GM12874 (cell line): Measurements from ENCODE around the gene SCN3A.

Experiments
- CTCF ChIP-seq: IDR thresholded peaks from 2 replicates; pipeline ENCODE4 v1.5.1; 2011; ENCODE audit warnings: low read depth, mild to moderate bottlenecking, control low read depth, low read length, moderate library complexity; ENCODE audit not compliant: insufficient read depth

SCN3A gene

DNA sequence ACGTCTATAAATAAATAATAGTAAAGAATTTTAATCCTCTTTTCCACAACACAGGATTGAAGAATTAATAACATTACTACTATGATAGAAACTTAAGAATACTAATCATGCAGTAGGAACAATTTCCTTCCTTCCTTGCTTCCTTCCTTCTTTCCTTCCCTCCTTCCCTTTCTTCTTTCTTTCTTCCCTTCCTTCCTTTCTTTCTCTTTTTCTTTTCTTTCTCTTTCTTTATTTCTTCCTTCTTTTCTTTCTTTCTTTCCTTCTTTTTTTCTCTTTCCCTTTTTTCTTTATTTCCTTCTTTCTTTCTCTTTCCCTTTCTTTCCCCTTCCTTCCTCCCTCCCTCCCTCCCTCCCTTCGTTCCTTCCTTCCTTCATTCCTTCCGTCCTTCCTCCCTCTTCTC, 77.6 kb downstream of the SCN3A start:
- no peak for TF ChIP-seq CTCF

DNA sequence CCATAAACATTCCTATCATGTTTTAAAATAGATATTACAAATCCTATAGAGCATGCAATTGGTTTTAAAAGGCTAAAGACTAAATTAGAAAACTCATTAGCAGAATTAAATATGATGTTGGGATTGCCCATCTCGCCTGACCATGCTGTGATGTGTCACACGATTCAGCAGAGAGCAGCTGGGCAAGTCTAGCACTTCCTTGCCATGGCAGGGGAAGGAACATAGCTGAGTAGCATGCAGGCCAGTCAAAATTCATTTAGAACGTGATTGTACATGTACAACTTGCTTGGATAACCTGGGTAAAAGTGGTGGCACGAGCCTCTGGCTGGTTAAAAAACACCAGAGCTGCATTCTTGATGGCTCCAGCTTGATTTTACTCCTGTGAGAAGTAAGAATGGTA, 81.3 kb downstream of the SCN3A start:
- no peak for TF ChIP-seq CTCF

DNA sequence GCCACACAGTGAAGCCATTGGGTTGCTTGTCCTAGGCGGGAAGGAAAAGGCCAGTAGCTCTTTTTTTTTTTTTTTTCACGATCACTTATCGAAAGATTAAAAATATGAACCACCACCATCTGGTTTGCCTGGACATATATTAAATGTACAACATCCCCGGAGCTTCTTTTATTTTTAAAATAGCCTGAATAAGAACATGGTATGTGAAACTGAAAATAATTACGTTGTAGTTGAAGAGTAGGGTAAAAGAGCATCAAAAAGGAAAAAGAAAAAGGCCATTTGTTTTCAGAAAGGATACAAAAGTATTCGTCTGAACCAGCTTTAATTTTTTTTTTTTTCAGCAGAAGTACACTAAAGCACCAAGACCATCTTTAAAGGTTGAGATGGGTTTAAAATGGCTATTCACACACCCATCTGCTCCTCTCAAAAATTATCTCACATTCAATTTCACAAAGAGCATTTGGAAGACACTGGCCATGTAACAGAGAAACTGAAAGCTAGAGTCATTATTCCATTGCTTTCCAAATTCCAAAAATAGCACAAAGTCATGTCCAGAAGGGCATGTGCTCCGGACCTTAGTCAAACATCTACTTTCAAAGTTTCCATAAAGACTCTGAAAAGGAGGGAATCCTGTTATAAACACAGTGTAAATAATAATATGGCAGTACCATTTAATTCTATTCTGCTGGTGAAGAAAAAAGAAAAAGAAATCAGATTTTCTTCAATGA, 82.9 kb downstream of the SCN3A start:
- no peak for TF ChIP-seq CTCF

- no peak for TF ChIP-seq CTCF
These were observed 88.6 kb downstream of the SCN3A start for GRCh38 chr2:165115258-165115657.

DNA sequence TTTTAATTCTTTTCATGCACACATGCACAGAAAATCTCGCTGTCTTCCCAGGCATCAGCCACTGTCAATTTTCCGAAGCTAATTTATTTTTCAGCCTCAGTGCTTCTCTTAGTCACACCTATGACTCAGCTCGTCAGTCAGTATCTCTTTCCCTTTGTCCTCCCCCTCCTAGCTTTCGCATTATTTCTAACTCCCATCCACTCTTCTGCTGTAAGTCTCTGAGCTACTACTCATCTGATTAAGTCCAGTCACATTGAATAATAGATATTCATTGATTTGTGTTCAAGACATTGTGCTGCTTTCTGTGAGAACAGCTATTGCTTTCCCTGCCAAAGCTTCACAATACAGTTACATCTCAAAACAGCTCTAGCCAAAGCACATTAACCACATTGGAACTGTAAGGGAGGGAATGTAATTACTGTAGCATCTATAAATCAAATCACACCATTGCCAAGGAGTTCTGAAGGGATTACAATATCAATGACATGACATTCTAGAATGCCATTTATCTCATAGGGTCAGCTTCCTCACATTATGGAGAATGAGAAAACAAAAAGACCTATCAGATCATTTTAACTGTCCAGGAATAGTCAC, 89.4 kb downstream of the SCN3A start:
- TF ChIP-seq CTCF = no peak

GRCh38 chr2:165113414-165113813, 90.4 kb downstream of the SCN3A start:
- TF ChIP-seq CTCF = no peak

- no peak for TF ChIP-seq CTCF
These were observed 91.1 kb downstream of the SCN3A start for GRCh38 chr2:165112789-165113188.
